Neural progenitor cell (in vitro differentiated cells): ENCODE results near the gene HOMER2. TPM values are rescaled to one million over a fixed set of nuclear protein-coding genes. Genes with fewer than 3 reads are reported as not detected.

Experiments
- DNase-seq: peaks from one replicate; pipeline ENCODE4 v3.0.0-alpha.2; 2016; ENCODE audit warnings: low spot score
- H2AFZ ChIP-seq: fragments of 200-600 bp; sonication (generic); replicated peaks from 2 replicates; pipeline ENCODE4 v1.6.1; 2016; ENCODE audit warnings: antibody characterized with exemption
- H3F3A ChIP-seq: fragments of 200-600 bp; sonication (generic); 2 replicates; pipeline ENCODE4 v1.6.1; 2016; ENCODE audit warnings: antibody characterized with exemption, low read depth
- H3K27ac ChIP-seq: fragments of 200-600 bp; sonication (generic); 2 replicates; pipeline ENCODE4 v1.5.1; 2016; ENCODE audit warnings: mild to moderate bottlenecking
- H3K27me3 ChIP-seq: fragments of 200-600 bp; sonication (generic); 2 replicates; pipeline ENCODE4 v1.6.1; 2016; ENCODE audit warnings: mild to moderate bottlenecking, moderate library complexity
- H3K36me3 ChIP-seq: fragments of 200-600 bp; sonication (generic); 2 replicates; pipeline ENCODE4 v1.5.1; 2016
- H3K4me1 ChIP-seq: fragments of 200-600 bp; sonication (generic); 2 replicates; pipeline ENCODE4 v1.6.1; 2016; ENCODE audit warnings: mixed run types
- H3K4me2 ChIP-seq: fragments of 200-600 bp; sonication (generic); 2 replicates; pipeline ENCODE4 v1.6.1; 2016
- H3K4me3 ChIP-seq: fragments of 200-600 bp; sonication (generic); 2 replicates; pipeline ENCODE4 v1.5.1; 2016
- H3K79me2 ChIP-seq: fragments of 200-600 bp; sonication (generic); 2 replicates; pipeline ENCODE4 v1.6.1; 2016; ENCODE audit warnings: low read depth
- H3K9ac ChIP-seq: fragments of 200-600 bp; sonication (generic); 2 replicates; pipeline ENCODE4 v1.6.1; 2016
- H3K9me3 ChIP-seq: fragments of 200-600 bp; sonication (generic); 2 replicates; pipeline ENCODE4 v1.5.1; 2016; ENCODE audit warnings: low read depth
- H4K20me1 ChIP-seq: fragments of 200-600 bp; sonication (generic); 2 replicates; pipeline ENCODE4 v1.6.1; 2016; ENCODE audit warnings: low read depth
- H3K27ac Mint-ChIP-seq: 3 replicates; pipeline ENCODE4 v1.8.0; 2021; ENCODE audit warnings: mixed read lengths
- H3K27me3 Mint-ChIP-seq: 2 replicates; pipeline ENCODE4 v1.8.0; 2022; ENCODE audit warnings: low read depth, mild to moderate bottlenecking, inconsistent platforms, moderate library complexity, mixed read lengths; ENCODE audit not compliant: insufficient read depth
- H3K36me3 Mint-ChIP-seq: 3 replicates; pipeline ENCODE4 v1.8.0; 2021; ENCODE audit warnings: mixed read lengths
- H3K4me1 Mint-ChIP-seq: 3 replicates; pipeline ENCODE4 v1.8.0; 2021; ENCODE audit warnings: mixed read lengths
- H3K4me3 Mint-ChIP-seq: 3 replicates; pipeline ENCODE4 v1.8.0; 2021; ENCODE audit warnings: mild to moderate bottlenecking, moderate library complexity, mixed read lengths
- H3K9me3 Mint-ChIP-seq: 3 replicates; pipeline ENCODE4 v1.8.0; 2020; ENCODE audit warnings: mixed read lengths
- EZH2 ChIP-seq: fragments of 200-600 bp; sonication (generic); IDR thresholded peaks from 2 replicates; pipeline ENCODE4 v1.6.1; 2017; ENCODE audit warnings: antibody characterized with exemption, mild to moderate bottlenecking, moderate library complexity
- EZH2phosphoT487 ChIP-seq: fragments of 200-600 bp; sonication (generic); IDR thresholded peaks from 2 replicates; pipeline ENCODE4 v1.6.1; 2017; ENCODE audit warnings: antibody characterized with exemption
- total RNA-seq: library from RNA; depleted of rRNA; stranded (reverse); fragments of >200 nt; gene quantifications from 2 replicates; pipeline ENCODE4 v1.2.3, GENCODE V29; 2015; ENCODE audit warnings: low replicate concordance
- TF ChIP-seq, protein P1 (sequence below): fragments of 200-600 bp; sonication (generic); IDR thresholded peaks from 2 replicates; pipeline ENCODE4 v1.5.1; 2017; ENCODE audit warnings: antibody characterized with exemption, mild to moderate bottlenecking

Gene HOMER2
- total RNA-seq, 1 donor from 2014 or later: 259 TPM

GRCh38 chr15:82970078-82970686, 17.7 kb upstream of the HOMER2 start:
- H3K4me3 ChIP-seq: no peak overlapping the region
- no peak overlapping the region for H3K27ac Mint-ChIP-seq
- H3K9me3 Mint-ChIP-seq: no peaks in the 10 kb centered on the region
- no peaks in the 10 kb centered on the region for H3K27me3 Mint-ChIP-seq
- H3F3A ChIP-seq: no peaks in the 10 kb centered on the region
- H3K9me3 ChIP-seq: no peaks in the 10 kb centered on the region
- H3K27me3 ChIP-seq: no peaks in the 10 kb centered on the region
- TF ChIP-seq EZH2phosphoT487: no peak
- TF ChIP-seq, protein P1, sequence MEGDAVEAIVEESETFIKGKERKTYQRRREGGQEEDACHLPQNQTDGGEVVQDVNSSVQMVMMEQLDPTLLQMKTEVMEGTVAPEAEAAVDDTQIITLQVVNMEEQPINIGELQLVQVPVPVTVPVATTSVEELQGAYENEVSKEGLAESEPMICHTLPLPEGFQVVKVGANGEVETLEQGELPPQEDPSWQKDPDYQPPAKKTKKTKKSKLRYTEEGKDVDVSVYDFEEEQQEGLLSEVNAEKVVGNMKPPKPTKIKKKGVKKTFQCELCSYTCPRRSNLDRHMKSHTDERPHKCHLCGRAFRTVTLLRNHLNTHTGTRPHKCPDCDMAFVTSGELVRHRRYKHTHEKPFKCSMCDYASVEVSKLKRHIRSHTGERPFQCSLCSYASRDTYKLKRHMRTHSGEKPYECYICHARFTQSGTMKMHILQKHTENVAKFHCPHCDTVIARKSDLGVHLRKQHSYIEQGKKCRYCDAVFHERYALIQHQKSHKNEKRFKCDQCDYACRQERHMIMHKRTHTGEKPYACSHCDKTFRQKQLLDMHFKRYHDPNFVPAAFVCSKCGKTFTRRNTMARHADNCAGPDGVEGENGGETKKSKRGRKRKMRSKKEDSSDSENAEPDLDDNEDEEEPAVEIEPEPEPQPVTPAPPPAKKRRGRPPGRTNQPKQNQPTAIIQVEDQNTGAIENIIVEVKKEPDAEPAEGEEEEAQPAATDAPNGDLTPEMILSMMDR: no peak
- TF ChIP-seq EZH2: no peak
- H3K79me2 ChIP-seq: no peaks in the 10 kb centered on the region
- no peaks in the 10 kb centered on the region for H3K4me1 ChIP-seq
- H3K4me2 ChIP-seq: no peak overlapping the region
- no peaks in the 10 kb centered on the region for H3K36me3 Mint-ChIP-seq
- no peaks in the 10 kb centered on the region for H3K36me3 ChIP-seq
- no peaks in the 10 kb centered on the region for H4K20me1 ChIP-seq
- no peaks in the 10 kb centered on the region for H3K4me1 Mint-ChIP-seq
- H3K27ac ChIP-seq: no peak overlapping the region
- no peak overlapping the region for H2AFZ ChIP-seq
- H3K4me3 Mint-ChIP-seq: no peak overlapping the region
- H3K9ac ChIP-seq: no peak overlapping the region
- DNase-seq: no peak

DNA sequence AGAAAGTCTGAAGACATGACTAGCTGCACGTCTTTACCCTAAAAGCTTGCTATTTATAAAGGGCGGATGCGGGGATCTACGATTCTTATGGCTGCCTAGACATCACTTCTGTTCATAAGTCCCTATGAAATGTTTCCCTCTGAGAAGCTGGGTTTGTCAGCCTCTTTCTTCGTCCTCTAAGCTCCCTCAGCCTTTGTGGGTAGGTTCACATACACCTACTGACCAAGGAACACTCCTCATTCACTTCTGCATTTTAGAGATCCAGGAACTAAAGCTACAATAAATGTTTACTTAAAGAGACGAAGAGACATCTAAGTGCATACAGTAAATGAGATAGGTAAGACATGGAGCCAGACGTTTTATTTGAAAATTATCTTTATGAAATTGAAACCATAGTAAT, 16.8 kb upstream of the HOMER2 start:
- Mint-ChIP-seq H3K27me3 (no peaks in the 10 kb centered on the region), H3K4me3 (no peak overlapping the region), H3K9me3 (no peaks in the 10 kb centered on the region), H3K27ac (no peak overlapping the region), H3K36me3 (no peaks in the 10 kb centered on the region), H3K4me1 (no peaks in the 10 kb centered on the region)
- Histone ChIP-seq H3K27me3 (no peaks in the 10 kb centered on the region), H3K27ac (no peak overlapping the region), H3K9ac (no peak overlapping the region), H3F3A (no peaks in the 10 kb centered on the region), H3K36me3 (no peaks in the 10 kb centered on the region), H3K4me1 (no peaks in the 10 kb centered on the region), H3K4me3 (no peak overlapping the region), H4K20me1 (no peaks in the 10 kb centered on the region), H2AFZ (no peak overlapping the region), H3K79me2 (no peaks in the 10 kb centered on the region), H3K9me3 (no peaks in the 10 kb centered on the region), H3K4me2 (no peak overlapping the region)
- TF ChIP-seq EZH2 (no peak), EZH2phosphoT487 (no peak)
- TF ChIP-seq, protein P1: no peak
- no peak for DNase-seq

GRCh38 chr15:82968066-82968465, 15.5 kb upstream of the HOMER2 start:
- H3K4me2 ChIP-seq: no peak overlapping the region
- H2AFZ ChIP-seq: no peak overlapping the region
- H3K4me1 ChIP-seq: no peaks in the 10 kb centered on the region
- no peaks in the 10 kb centered on the region for H3K27me3 Mint-ChIP-seq
- no peaks in the 10 kb centered on the region for H3K79me2 ChIP-seq
- no peak overlapping the region for H3K4me3 Mint-ChIP-seq
- no peaks in the 10 kb centered on the region for H3F3A ChIP-seq
- no peak overlapping the region for H3K27ac ChIP-seq
- no peaks in the 10 kb centered on the region for H3K36me3 ChIP-seq
- H3K9me3 Mint-ChIP-seq: no peaks in the 10 kb centered on the region
- no peaks in the 10 kb centered on the region for H4K20me1 ChIP-seq
- TF ChIP-seq, protein P1: no peak
- TF ChIP-seq EZH2 (no peak), EZH2phosphoT487 (no peak)
- no peaks in the 10 kb centered on the region for H3K27me3 ChIP-seq
- no peak overlapping the region for H3K27ac Mint-ChIP-seq
- no peak for DNase-seq
- no peaks in the 10 kb centered on the region for H3K36me3 Mint-ChIP-seq
- no peak overlapping the region for H3K4me3 ChIP-seq
- no peak overlapping the region for H3K9ac ChIP-seq
- H3K9me3 ChIP-seq: no peaks in the 10 kb centered on the region
- no peaks in the 10 kb centered on the region for H3K4me1 Mint-ChIP-seq
